Measurements from ENCODE around the gene SMCO2. TPM values are rescaled to one million over a fixed set of nuclear protein-coding genes. Genes with fewer than 3 reads are reported as not detected.

Gene SMCO2
- total and polyA plus RNA-seq, 2 of the 8 experiments (the other 6 are each of a cell fraction or from before 2014, with no cell fraction given), result 0.24 to 0.80 TPM

DNA sequence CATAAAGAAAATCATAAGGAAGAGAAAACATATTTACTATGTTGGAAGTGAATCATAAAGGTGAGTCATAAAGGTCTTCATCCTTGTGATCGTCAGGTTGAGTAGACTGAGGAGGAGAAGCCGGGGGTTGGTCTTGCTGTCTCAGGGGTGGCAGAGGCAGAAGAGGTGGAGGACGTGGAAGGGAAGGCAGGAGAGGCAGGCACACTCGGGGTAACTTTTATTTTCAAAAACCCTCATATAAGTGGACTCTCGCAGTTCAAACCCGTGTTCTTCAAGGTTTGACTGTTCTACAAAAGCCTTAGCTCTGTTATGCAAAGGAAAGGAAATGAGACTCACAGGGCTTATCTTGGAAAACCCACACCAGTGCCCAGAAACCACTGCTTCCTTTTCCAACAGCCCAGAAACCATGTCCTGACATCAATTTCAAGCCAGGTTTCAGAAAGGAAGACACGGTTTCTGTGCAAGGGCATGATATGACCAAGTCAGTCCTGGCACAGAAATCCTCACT lies 14.0 kb downstream of the SMCO2 start:
- no peak overlapping the region for H2BK15ac ChIP-seq (ENCODE audit: low read length)
- ChIA-PET POLR2A (ENCODE audit: partially characterized antibody) (no interaction called here), CTCF (ENCODE audit: partially characterized antibody) (no interaction called here)
- no peak overlapping the region for H3K4me3 ChIP-seq (ENCODE audit: extremely low read depth in 1 of 4, insufficient read depth in 2 of 4, low read depth in 3 of 4, low read length in 4 of 4)
- no peaks in the 10 kb centered on the region for H3K79me1 ChIP-seq (ENCODE audit: low read depth, low read length)
- 0 out of 2 replicates have a peak overlapping the region, but pooled peaks have one; percentile 53 for H2AFZ ChIP-seq (ENCODE audit: low read length)
- H3K4me2 ChIP-seq (ENCODE audit: insufficient read depth in 1 of 2, low read depth in 2 of 2, low read length in 2 of 2), result no peak overlapping the region
- no peaks in the 10 kb centered on the region for H3K79me2 ChIP-seq (ENCODE audit: control insufficient read depth in 1 of 2, insufficient read depth in 2 of 2, low read length in 2 of 2)
- no peak overlapping the region for H3K4ac ChIP-seq (replicated peaks; ENCODE audit: insufficient read length, low read depth, low read length)
- H3K14ac ChIP-seq (ENCODE audit: insufficient read length), result no peak overlapping the region
- no peak overlapping the region for H3K9ac ChIP-seq (replicated peaks in 1 of 4; ENCODE audit: extremely low read depth in 1 of 4, low read depth in 3 of 4, low read length in 3 of 4)
- no peak for FAIRE-seq
- no peaks in the 10 kb centered on the region for H4K20me1 ChIP-seq (replicated peaks in 1 of 2; ENCODE audit: control insufficient read depth in 1 of 2, insufficient read depth in 2 of 2, low read length in 2 of 2)
- no peak overlapping the region for H2BK20ac ChIP-seq (ENCODE audit: low read length)
- no peak overlapping the region for H3K18ac ChIP-seq (ENCODE audit: extremely low read depth, low read length)
- no peaks in the 10 kb centered on the region for H3K4me1 ChIP-seq (replicated peaks in 1 of 4; ENCODE audit: control insufficient read depth in 3 of 4, insufficient read depth in 4 of 4, low read length in 3 of 4)
- H2BK5ac ChIP-seq (ENCODE audit: low read depth, low read length), result no peak overlapping the region
- H4K5ac ChIP-seq (ENCODE audit: insufficient read length, low read depth, low read length), result no peak overlapping the region
- H2AK5ac ChIP-seq (ENCODE audit: low read depth, low read length), result no peak overlapping the region
- H3K27me3 ChIP-seq (replicated peaks in 1 of 4; ENCODE audit: control insufficient read depth in 3 of 4, extremely low read depth in 1 of 4, insufficient read depth in 3 of 4, low read length in 3 of 4), result no peaks in the 10 kb centered on the region
- no peak overlapping the region for H2BK120ac ChIP-seq (replicated peaks; ENCODE audit: low read depth, low read length)
- H3K36me3 ChIP-seq (ENCODE audit: control insufficient read depth in 2 of 4, insufficient read depth in 4 of 4, low read length in 3 of 4), result no peaks in the 10 kb centered on the region
- no peaks in the 10 kb centered on the region for H3K23me2 ChIP-seq (ENCODE audit: low read depth, low read length)
- WGBS, 2 experiments (ENCODE audit: extremely low coverage in 1 of 2, insufficient coverage in 1 of 2, insufficient read length in 1 of 2, insufficient replicate concordance in 2 of 2, low coverage in 1 of 2, low lambda C conversion rate in 2 of 2, missing lambda C conversion rate in 1 of 2), result 82% methylated on average over 7 of the region's 7 CpGs; no CpG with 5 or more reads in 1 of the 2 experiments
- H3K9me3 ChIP-seq (ENCODE audit: insufficient read depth in 2 of 2, low read depth in 1 of 2, low read length in 1 of 2), result no peaks in the 10 kb centered on the region
- H2BK12ac ChIP-seq (ENCODE audit: low read depth, low read length), result no peak overlapping the region
- H4K8ac ChIP-seq (ENCODE audit: extremely low read depth, insufficient read depth, low read length), result no peak overlapping the region
- no peak overlapping the region for H4K91ac ChIP-seq (replicated peaks; ENCODE audit: insufficient read length, low read length)
- no peak for DNase-seq (ENCODE audit: low read depth in 1 of 2, low spot score in 2 of 2)
- H3K23ac ChIP-seq (ENCODE audit: insufficient read length), result no peak overlapping the region
- H3K56ac ChIP-seq (replicated peaks; ENCODE audit: insufficient read length, low read depth, low read length), result no peak overlapping the region
- no peak overlapping the region for H3K27ac ChIP-seq (ENCODE audit: low read depth, low read length)
- TF ChIP-seq NANOG (IDR thresholded peaks at IDR 0.05; ENCODE audit: insufficient read depth, low read depth, low read length, poor library complexity, severe bottlenecking) (no peak), RBBP5 (IDR thresholded peaks at IDR 0.05; ENCODE audit: borderline replicate concordance, low read depth, low read length) (no peak), POU5F1 (IDR thresholded peaks at IDR 0.05; ENCODE audit: low read depth, low read length) (no peak), CREB1 (IDR thresholded peaks at IDR 0.05) (no peak), EZH2 (IDR thresholded peaks at IDR 0.05; ENCODE audit: low read depth, low read length, severe bottlenecking) (no peak), SP4 (IDR thresholded peaks at IDR 0.05; ENCODE audit: low read length) (no peak), YY1 (IDR thresholded peaks at IDR 0.05; ENCODE audit: low read depth, low read length) (no peak), GTF2F1 (IDR thresholded peaks at IDR 0.05; ENCODE audit: borderline replicate concordance, low read depth, low read length) (no peak), HDAC2 (IDR thresholded peaks at IDR 0.05; ENCODE audit: borderline replicate concordance in 1 of 2, low read depth in 2 of 2, low read length in 2 of 2) (no peak)
- TF ChIP-seq, protein P1, sequence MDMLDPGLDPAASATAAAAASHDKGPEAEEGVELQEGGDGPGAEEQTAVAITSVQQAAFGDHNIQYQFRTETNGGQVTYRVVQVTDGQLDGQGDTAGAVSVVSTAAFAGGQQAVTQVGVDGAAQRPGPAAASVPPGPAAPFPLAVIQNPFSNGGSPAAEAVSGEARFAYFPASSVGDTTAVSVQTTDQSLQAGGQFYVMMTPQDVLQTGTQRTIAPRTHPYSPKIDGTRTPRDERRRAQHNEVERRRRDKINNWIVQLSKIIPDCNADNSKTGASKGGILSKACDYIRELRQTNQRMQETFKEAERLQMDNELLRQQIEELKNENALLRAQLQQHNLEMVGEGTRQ (IDR thresholded peaks at IDR 0.05; ENCODE audit: low read length), result no peak
- TF ChIP-seq, protein P2, sequence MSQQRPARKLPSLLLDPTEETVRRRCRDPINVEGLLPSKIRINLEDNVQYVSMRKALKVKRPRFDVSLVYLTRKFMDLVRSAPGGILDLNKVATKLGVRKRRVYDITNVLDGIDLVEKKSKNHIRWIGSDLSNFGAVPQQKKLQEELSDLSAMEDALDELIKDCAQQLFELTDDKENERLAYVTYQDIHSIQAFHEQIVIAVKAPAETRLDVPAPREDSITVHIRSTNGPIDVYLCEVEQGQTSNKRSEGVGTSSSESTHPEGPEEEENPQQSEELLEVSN (IDR thresholded peaks at IDR 0.05), result no peak

Measured in H1 (cell line).